Endothelial cell (in vitro differentiated cells): ENCODE measurements around the gene GRID1. TPM values are rescaled to one million over a fixed set of nuclear protein-coding genes. Genes with fewer than 3 reads are reported as not detected.

Experiments used
- DNase-seq: peaks from one replicate; pipeline ENCODE4 v3.0.0; 2021; ENCODE audit warnings: low spot score
- H3K27ac Mint-ChIP-seq: one replicate; pipeline ENCODE4 v1.8.0; 2021; ENCODE audit warnings: mixed read lengths, inconsistent platforms; ENCODE audit not compliant: unreplicated experiment
- H3K27me3 Mint-ChIP-seq: one replicate; pipeline ENCODE4 v1.8.0; 2021; ENCODE audit warnings: mild to moderate bottlenecking, moderate library complexity, mixed read lengths, inconsistent platforms; ENCODE audit not compliant: unreplicated experiment
- H3K36me3 Mint-ChIP-seq: one replicate; pipeline ENCODE4 v1.8.0; 2021; ENCODE audit warnings: mild to moderate bottlenecking, low read depth, mixed read lengths, inconsistent platforms; ENCODE audit not compliant: unreplicated experiment
- H3K4me1 Mint-ChIP-seq: one replicate; pipeline ENCODE4 v1.8.0; 2021; ENCODE audit warnings: mild to moderate bottlenecking, mixed read lengths, inconsistent platforms; ENCODE audit not compliant: unreplicated experiment
- H3K4me3 Mint-ChIP-seq: one replicate; pipeline ENCODE4 v1.8.0; 2021; ENCODE audit warnings: mild to moderate bottlenecking, mixed read lengths, inconsistent platforms; ENCODE audit not compliant: unreplicated experiment
- H3K9me3 Mint-ChIP-seq: one replicate; pipeline ENCODE4 v1.8.0; 2021; ENCODE audit warnings: mixed read lengths, inconsistent platforms; ENCODE audit not compliant: unreplicated experiment
- CTCF ChIP-seq: fragments of 200-600 bp; sonication (generic); IDR thresholded peaks from one replicate; pipeline ENCODE4 v1.5.0; 2021; ENCODE audit warnings: antibody characterized with exemption; ENCODE audit not compliant: unreplicated experiment
- total RNA-seq: library from RNA; stranded (reverse); fragmentation: NEBNext Ultra II Directional; extraction: Animal tissue kit (Norgen Biotek cat#: 25700); gene quantifications from one replicate; pipeline ENCODE4 v1.2.1, GENCODE V29; 2021; ENCODE audit not compliant: unreplicated experiment

GRID1 gene
- total RNA-seq, 1 donor from 2014 or later, result 0.26 TPM

GRCh38 chr10:86138551-86139065 is 228.0 kb downstream of the GRID1 start:
- DNase-seq, result no peak
- Mint-ChIP-seq H3K9me3 (no peaks in the 10 kb centered on the region), H3K27me3 (peaks cover 7% of the 10 kb centered on the region), H3K4me3 (no peak overlapping the region), H3K4me1 (no peaks in the 10 kb centered on the region), H3K36me3 (no peaks in the 10 kb centered on the region), H3K27ac (no peak overlapping the region)
- TF ChIP-seq CTCF, result no peak

GRCh38 chr10:86137561-86137960 is 229.0 kb downstream of the GRID1 start:
- Mint-ChIP-seq H3K36me3 (no peaks in the 10 kb centered on the region), H3K27me3 (peaks cover 5% of the 10 kb centered on the region), H3K4me1 (no peaks in the 10 kb centered on the region), H3K4me3 (no peak overlapping the region), H3K27ac (no peak overlapping the region), H3K9me3 (no peaks in the 10 kb centered on the region)
- DNase-seq, result no peak
- TF ChIP-seq CTCF, result no peak

GRCh38 chr10:86136934-86137333 is 229.7 kb downstream of the GRID1 start:
- DNase-seq, result no peak
- no peaks in the 10 kb centered on the region for H3K36me3 Mint-ChIP-seq
- no peaks in the 10 kb centered on the region for H3K9me3 Mint-ChIP-seq
- TF ChIP-seq CTCF, result no peak
- peaks cover 5% of the 10 kb centered on the region for H3K27me3 Mint-ChIP-seq
- H3K4me1 Mint-ChIP-seq, result no peaks in the 10 kb centered on the region
- H3K4me3 Mint-ChIP-seq, result no peak overlapping the region
- H3K27ac Mint-ChIP-seq, result no peak overlapping the region

GRCh38 chr10:86135191-86135590 is 231.4 kb downstream of the GRID1 start:
- Mint-ChIP-seq H3K9me3 (no peaks in the 10 kb centered on the region), H3K27ac (no peak overlapping the region), H3K4me3 (no peak overlapping the region), H3K4me1 (no peaks in the 10 kb centered on the region), H3K27me3 (peaks cover 2% of the 10 kb centered on the region), H3K36me3 (no peaks in the 10 kb centered on the region)
- no peak for DNase-seq
- TF ChIP-seq CTCF, result no peak

DNA sequence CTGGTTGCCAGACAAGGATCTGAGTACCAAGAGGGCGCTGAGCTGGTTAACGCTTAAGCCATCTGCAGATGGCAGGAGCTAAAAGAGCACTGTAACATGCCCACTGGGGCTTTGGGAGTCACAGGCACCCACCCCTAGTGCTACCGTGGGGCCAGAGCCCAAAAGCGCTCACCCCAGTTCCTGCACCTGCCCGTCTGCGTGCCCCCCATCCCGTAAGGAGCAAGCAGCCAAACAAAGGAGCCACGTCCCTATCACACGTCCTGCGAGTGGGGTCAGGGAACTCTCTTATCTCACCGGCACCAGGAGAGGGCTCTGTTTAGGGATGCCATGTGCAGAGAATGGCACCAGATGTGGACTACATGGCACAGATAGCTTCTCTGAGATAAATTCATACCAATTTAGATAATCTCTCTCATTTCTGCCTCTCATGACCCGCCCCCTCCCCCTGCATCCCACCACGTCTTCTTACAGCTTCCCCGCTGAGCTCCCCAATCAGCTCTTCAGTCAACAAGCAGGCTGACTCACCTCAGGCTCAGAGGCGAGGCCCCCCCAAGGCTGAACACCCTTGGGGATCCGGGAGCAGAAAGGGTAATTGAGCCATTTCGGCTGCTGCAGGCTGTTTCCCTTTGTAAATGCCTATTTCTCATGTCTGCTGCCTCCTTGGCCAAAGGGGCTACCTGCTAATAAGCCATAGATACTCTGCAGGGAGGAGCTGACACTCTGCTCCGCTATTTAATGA is 235.7 kb downstream of the GRID1 start:
- no peak for DNase-seq
- Mint-ChIP-seq H3K4me3 (no peak overlapping the region), H3K27ac (no peak overlapping the region), H3K4me1 (no peaks in the 10 kb centered on the region), H3K27me3 (peaks cover 6% of the 10 kb centered on the region), H3K36me3 (no peaks in the 10 kb centered on the region), H3K9me3 (no peaks in the 10 kb centered on the region)
- TF ChIP-seq CTCF, result no peak
